Esophagus squamous epithelium (tissue), 4 donors: ENCODE measurements around the gene BANF2.

Source experiments
- CTCF ChIP-seq, 6 experiments: fragments of 450-650 bp in 4 of 6; fragments of 200-600 bp in 2 of 6; sonication (generic) in 2 of 6; IDR thresholded peaks; one replicate each; pipeline ENCODE4 v1.5.1; 2016 to 2019; ENCODE audit warnings: antibody characterized with exemption in 6 of 6, mild to moderate bottlenecking in 4 of 6, moderate library complexity in 4 of 6
- POLR2A ChIP-seq, 4 donors: fragments of 450-650 bp; IDR thresholded peaks; one replicate each; pipeline ENCODE4 v1.6.1; 2017; ENCODE audit warnings: antibody characterized with exemption in 4 of 4, mild to moderate bottlenecking in 4 of 4, moderate library complexity in 3 of 4

- TF ChIP-seq POLR2A (IDR thresholded peaks at IDR 0.05) (no peak), CTCF (IDR thresholded peaks at IDR 0.05) (no peak)
These were observed 24.0 kb upstream of the BANF2 start for GRCh38 chr20:17675519-17676377.
